Psoas muscle (tissue), 8 donors: ENCODE data around the gene SF3A2. TPM values are rescaled to one million over a fixed set of nuclear protein-coding genes. Genes with fewer than 3 reads are reported as not detected.

ENCODE experiments used
- ATAC-seq, 4 donors: fragments of 200-7000 bp; cut with Tn5 transposase; one replicate each; pipeline ENCODE4 v1.9.1; 2020; ENCODE audit warnings: moderate library complexity in 3 of 4, mild to moderate bottlenecking in 2 of 4
- DNase-seq, 2 donors: peaks; one replicate each; pipeline ENCODE4 v3.0.0-alpha.2; 2020
- H3K27ac ChIP-seq: fragments of 200-600 bp; one replicate; pipeline ENCODE4 v1.8.0; 2022
- H3K27me3 ChIP-seq, 3 donors: fragments of 200-600 bp in 1 of 3; one replicate each; pipeline versions ENCODE4 v1.6.1 to v1.8.0; 2013 to 2022; ENCODE audit warnings: low read length in 2 of 3, mild to moderate bottlenecking in 2 of 3, moderate library complexity in 1 of 3; ENCODE audit not compliant: insufficient read depth in 3 of 3
- H3K36me3 ChIP-seq, 2 donors: fragments of 200-600 bp in 1 of 2; one replicate each; pipeline versions ENCODE4 v1.6.1 to v1.8.0; 2013 to 2022; ENCODE audit warnings: low read depth in 1 of 2, mild to moderate bottlenecking in 1 of 2, moderate library complexity in 1 of 2; ENCODE audit not compliant: insufficient read depth in 1 of 2
- H3K4me1 ChIP-seq: fragments of 200-600 bp; one replicate; pipeline ENCODE4 v1.8.0; 2022
- H3K4me3 ChIP-seq: fragments of 200-600 bp; one replicate; pipeline ENCODE4 v1.8.0; 2022; ENCODE audit warnings: mild to moderate bottlenecking
- H3K9me3 ChIP-seq: fragments of 200-600 bp; one replicate; pipeline ENCODE4 v1.8.0; 2022
- CTCF ChIP-seq: fragments of 200-600 bp; IDR thresholded peaks from one replicate; pipeline ENCODE4 v1.8.0; 2022; ENCODE audit warnings: antibody characterized with exemption
- WGBS, 3 donors: extraction: QIAGEN DNeasy Blood & Tissue Kit; methylation state at CpG; one replicate each; pipeline versions ENCODE4 v1.1.6 to v1.1.7; 2013; 5-methylcytosine and 5-hydroxymethylcytosine counted together
- intact Hi-C, 2 donors: fragments of 100-400 bp; cut with DNase I; formaldehyde crosslinking; loops; one replicate each; pipeline versions ENCODE4 v1.11.0 to v1.14.2; 2022
- polyA plus RNA-seq, 3 donors: library from polyadenylated mRNA; stranded (reverse); fragments of 200-250 nt; gene quantifications; one replicate each; pipeline ENCODE4 v1.2.3, GENCODE V29; 2013
- total RNA-seq, 4 donors: library from RNA; stranded (reverse); fragmentation: NEBNext Ultra II Directional in 2 of 4; extraction: Animal tissue kit (Norgen Biotek cat#: 25700) in 2 of 4; gene quantifications; one replicate each; pipeline versions ENCODE4 v1.2.1 to v1.2.4, GENCODE V29; 2021 to 2023
- donor health status: healthy with polysubstance abuse.
- donor health status: DM: no; HTN: no; CAD: no; lungs with moderate emphysema.
- donor health status: Bipolar disorder and iron deficiency.
- donor health status: healthy.
- donor health status: DM: yes; HTN: yes; CAD: no.
- donor health status: DM: no; HTN: no; CAD: no.
- donor health status: DM: no; HTN: no; CAD: no.
- donor health status: DM: yes; HTN: yes; CAD: no.

SF3A2 gene
- total and polyA plus RNA-seq, 7 donors = 25.9 to 46.8 (median 33.6) TPM

GRCh38 chr19:2194513-2195078 lies 42.0 kb upstream of the SF3A2 start:
- TF ChIP-seq CTCF = no peak
- Histone ChIP-seq H3K36me3 (peaks cover 0 to 58% of the 10 kb centered on the region in 2 donors), H3K4me3 (no peak overlapping the region), H3K4me1 (peaks cover 5% of the 10 kb centered on the region), H3K27me3 (no peaks in the 10 kb centered on the region), H3K9me3 (no peaks in the 10 kb centered on the region), H3K27ac (no peak overlapping the region)
- WGBS, 3 donors = 54 to 90% (median 84%) methylated on average over 25 of the region's 25 CpGs
- intact Hi-C loops = loop anchor here (5.0 kb wide), 2 partner anchors 33 to 37 kb away; no protein-coding TSS in a partner anchor
- DNase-seq (no peak), ATAC-seq (no peak)

GRCh38 chr19:2195361-2195760 lies 41.3 kb upstream of the SF3A2 start:
- TF ChIP-seq CTCF = no peak
- Histone ChIP-seq H3K4me3 (no peak overlapping the region), H3K9me3 (no peaks in the 10 kb centered on the region), H3K27ac (no peak overlapping the region), H3K4me1 (peaks cover 5% of the 10 kb centered on the region), H3K27me3 (no peaks in the 10 kb centered on the region), H3K36me3 (peaks cover 0 to 56% of the 10 kb centered on the region in 2 donors)
- no peak for ATAC-seq
- DNase-seq = no peak
- intact Hi-C loops = loop anchor here in 1 of 2 donors (5.0 kb wide), 1 partner anchor 38 kb away; no protein-coding TSS in a partner anchor
- WGBS, 3 donors = 84 to 97% (median 90%) methylated on average over 13 of the region's 13 CpGs

- DNase-seq = no peak
- WGBS, 3 donors = 72 to 92% (median 75%) methylated on average over 15 to 19 of the region's 19 CpGs
- Histone ChIP-seq H3K4me1 (peaks cover 5% of the 10 kb centered on the region), H3K27ac (no peak overlapping the region), H3K27me3 (no peaks in the 10 kb centered on the region), H3K9me3 (no peaks in the 10 kb centered on the region), H3K4me3 (no peak overlapping the region), H3K36me3 (peaks cover 0 to 51% of the 10 kb centered on the region in 2 donors)
- TF ChIP-seq CTCF = no peak
- intact Hi-C loops = loop anchor here in 1 of 2 donors (5.0 kb wide), 1 partner anchor 39 kb away; no protein-coding TSS in a partner anchor
- peak in 3 of 4 donors; percentile 7 to 16 (median 11) for ATAC-seq
These were observed 40.7 kb upstream of the SF3A2 start for GRCh38 chr19:2195914-2196313.

- peaks cover 5% of the 10 kb centered on the region for H3K4me1 ChIP-seq
- no peak for DNase-seq
- no peak overlapping the region for H3K27ac ChIP-seq
- TF ChIP-seq CTCF = no peak
- no peak overlapping the region for H3K4me3 ChIP-seq
- WGBS, 3 donors = 84 to 94% (median 89%) methylated on average over 12 to 15 of the region's 15 CpGs
- no peaks in the 10 kb centered on the region for H3K27me3 ChIP-seq
- no peaks in the 10 kb centered on the region for H3K9me3 ChIP-seq
- intact Hi-C loops = loop anchor here in 1 of 2 donors (5.0 kb wide), 1 partner anchor 40 kb away; no protein-coding TSS in a partner anchor
- H3K36me3 ChIP-seq = peaks cover 0 to 44% of the 10 kb centered on the region in 2 donors
- ATAC-seq = no peak
These were observed 39.4 kb upstream of the SF3A2 start for GRCh38 chr19:2197270-2197669.
